AG04450 (cell line): ENCODE results near the gene UQCC2. TPM values are rescaled to one million over a fixed set of nuclear protein-coding genes. Genes with fewer than 3 reads are reported as not detected.

ENCODE experiments used
- CTCF ChIA-PET: fragments of 300-600, 350-600 bp; formaldehyde crosslinking; extraction: SDS; loops from one replicate; lab custom pipeline; 2022; ENCODE audit warnings: antibody characterized with exemption, inconsistent platforms; lab: Charles Lee
- POLR2A ChIA-PET: fragments of 350-600 bp; formaldehyde crosslinking; extraction: SDS; loops from one replicate; lab custom pipeline; 2021; ENCODE audit warnings: antibody characterized with exemption, inconsistent platforms; lab: Yijun Ruan, JAX
- DNase-seq: peaks from one replicate; pipeline ENCODE4 v3.0.0-alpha.2; 2011; ENCODE audit warnings: low read depth, low spot score
- H3K27ac ChIP-seq: one replicate; pipeline ENCODE4 v1.5.1; 2012; ENCODE audit warnings: low read depth, low read length, control low read depth
- H3K27me3 ChIP-seq: one replicate; pipeline ENCODE4 v1.6.0; 2012; ENCODE audit warnings: low read length; ENCODE audit not compliant: control insufficient read depth, insufficient read depth
- H3K4me3 ChIP-seq: 2 replicates; pipeline ENCODE4 v1.5.1; 2011; ENCODE audit warnings: mild to moderate bottlenecking, low read depth, low read length, control low read depth
- H3K9me3 ChIP-seq: 2 replicates; pipeline ENCODE4 v1.5.1; 2012; ENCODE audit warnings: low read length; ENCODE audit not compliant: control insufficient read depth, insufficient read depth
- polyA plus RNA-seq: library from polyadenylated mRNA; depleted of rRNA; stranded (reverse); fragments of >200 nt; gene quantifications from 2 replicates; pipeline ENCODE4 v1.2.3, GENCODE V29; 2011
- TF ChIP-seq, protein P1 (sequence below): IDR thresholded peaks from 2 replicates; pipeline ENCODE4 v1.5.1; 2011; ENCODE audit warnings: low read depth, low read length, control low read depth, inconsistent platforms

Gene UQCC2
- polyA plus RNA-seq, 1 experiment, result 67.9 TPM

GRCh38 chr6:33688451-33689147 is 22.9 kb downstream of the UQCC2 start:
- ChIA-PET POLR2A (no interaction called here), CTCF (no interaction called here)
- Histone ChIP-seq H3K27ac (no peak overlapping the region), H3K27me3 (no peaks in the 10 kb centered on the region), H3K4me3 (no peak overlapping the region), H3K9me3 (no peaks in the 10 kb centered on the region; the same call in 1 of the 2 replicates)
- DNase-seq, result no peak
- TF ChIP-seq, protein P1, sequence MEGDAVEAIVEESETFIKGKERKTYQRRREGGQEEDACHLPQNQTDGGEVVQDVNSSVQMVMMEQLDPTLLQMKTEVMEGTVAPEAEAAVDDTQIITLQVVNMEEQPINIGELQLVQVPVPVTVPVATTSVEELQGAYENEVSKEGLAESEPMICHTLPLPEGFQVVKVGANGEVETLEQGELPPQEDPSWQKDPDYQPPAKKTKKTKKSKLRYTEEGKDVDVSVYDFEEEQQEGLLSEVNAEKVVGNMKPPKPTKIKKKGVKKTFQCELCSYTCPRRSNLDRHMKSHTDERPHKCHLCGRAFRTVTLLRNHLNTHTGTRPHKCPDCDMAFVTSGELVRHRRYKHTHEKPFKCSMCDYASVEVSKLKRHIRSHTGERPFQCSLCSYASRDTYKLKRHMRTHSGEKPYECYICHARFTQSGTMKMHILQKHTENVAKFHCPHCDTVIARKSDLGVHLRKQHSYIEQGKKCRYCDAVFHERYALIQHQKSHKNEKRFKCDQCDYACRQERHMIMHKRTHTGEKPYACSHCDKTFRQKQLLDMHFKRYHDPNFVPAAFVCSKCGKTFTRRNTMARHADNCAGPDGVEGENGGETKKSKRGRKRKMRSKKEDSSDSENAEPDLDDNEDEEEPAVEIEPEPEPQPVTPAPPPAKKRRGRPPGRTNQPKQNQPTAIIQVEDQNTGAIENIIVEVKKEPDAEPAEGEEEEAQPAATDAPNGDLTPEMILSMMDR, result no peak

- no peak overlapping the region for H3K27ac ChIP-seq
Measured at GRCh38 chr6:33688006-33688405, 23.5 kb downstream of the UQCC2 start.

GRCh38 chr6:33686981-33687975 is 24.2 kb downstream of the UQCC2 start:
- CTCF ChIA-PET, result interaction anchor here (1.0 kb wide), 1 partner anchor 97 kb away, joined by 6 read pairs; no protein-coding TSS in a partner anchor
- POLR2A ChIA-PET, result no interaction called here

More at GRCh38 chr6:33688006-33688405, 23.5 kb downstream of the UQCC2 start:
- ChIA-PET CTCF (no interaction called here), POLR2A (no interaction called here)
- H3K27me3 ChIP-seq, result no peaks in the 10 kb centered on the region
- H3K9me3 ChIP-seq, result no peaks in the 10 kb centered on the region; the same call in 1 of the 2 replicates
- DNase-seq, result no peak
- no peak overlapping the region for H3K4me3 ChIP-seq
- TF ChIP-seq, protein P1, result no peak

DNA sequence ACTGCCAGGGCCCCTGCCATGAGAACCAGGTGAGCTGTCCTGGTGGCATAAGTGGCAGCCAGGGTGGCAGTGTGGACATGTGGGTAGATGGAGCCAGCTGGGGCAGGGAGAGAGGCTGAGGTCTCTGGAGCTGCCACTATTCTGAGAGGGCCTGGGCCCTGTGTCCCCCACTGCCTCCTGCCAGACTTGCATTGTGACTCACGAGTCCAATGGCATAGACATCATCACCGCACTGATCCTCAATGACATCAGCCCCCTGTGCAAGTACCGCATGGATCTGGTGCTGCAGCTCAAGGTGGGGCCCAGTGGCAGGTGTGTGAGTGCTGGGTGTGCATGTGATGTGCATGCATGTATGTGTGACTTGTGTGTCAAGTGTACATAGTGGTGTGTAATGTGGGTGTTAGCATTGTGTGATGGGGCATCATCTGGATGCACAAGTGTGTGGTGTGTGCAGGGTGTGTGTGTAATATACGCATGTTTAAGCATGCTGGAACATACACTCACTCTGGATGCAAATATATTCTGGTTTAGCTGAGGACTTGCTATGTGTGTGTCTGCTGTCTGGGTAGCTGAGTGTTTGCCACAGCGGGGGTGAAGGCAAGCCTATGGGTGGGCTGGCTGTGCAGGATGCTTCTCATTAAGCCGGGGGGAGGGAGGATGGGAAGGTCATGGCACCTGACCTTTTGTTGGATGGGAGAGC is 25.1 kb downstream of the UQCC2 start:
- ChIA-PET POLR2A (no interaction called here), CTCF (interaction anchor here (1.0 kb wide), 1 partner anchor 96 kb away, joined by 6 read pairs; no protein-coding TSS in a partner anchor)
- Histone ChIP-seq H3K27ac (no peak overlapping the region), H3K4me3 (no peak overlapping the region), H3K9me3 (no peaks in the 10 kb centered on the region; the same call in 1 of the 2 replicates), H3K27me3 (no peaks in the 10 kb centered on the region)
- TF ChIP-seq, protein P1, result no peak
- no peak for DNase-seq

More at GRCh38 chr6:33686981-33687975, 24.2 kb downstream of the UQCC2 start:
- DNase-seq, result no peak
- Histone ChIP-seq H3K27ac (no peak overlapping the region), H3K9me3 (no peaks in the 10 kb centered on the region; the same call in 1 of the 2 replicates), H3K27me3 (no peaks in the 10 kb centered on the region), H3K4me3 (no peak overlapping the region)
- TF ChIP-seq, protein P1, result no peak
